ENCODE data around the gene NID1.

Gene NID1

GRCh38 chr1:235954306-235955283 is 110.3 kb downstream of the NID1 start:
- H3K4me3 ChIP-seq (ENCODE audit: low read depth, low read length): no peak overlapping the region
- TF ChIP-seq CTCF (IDR thresholded peaks at IDR 0.05; ENCODE audit: low read depth, low read length): no peak

DNA sequence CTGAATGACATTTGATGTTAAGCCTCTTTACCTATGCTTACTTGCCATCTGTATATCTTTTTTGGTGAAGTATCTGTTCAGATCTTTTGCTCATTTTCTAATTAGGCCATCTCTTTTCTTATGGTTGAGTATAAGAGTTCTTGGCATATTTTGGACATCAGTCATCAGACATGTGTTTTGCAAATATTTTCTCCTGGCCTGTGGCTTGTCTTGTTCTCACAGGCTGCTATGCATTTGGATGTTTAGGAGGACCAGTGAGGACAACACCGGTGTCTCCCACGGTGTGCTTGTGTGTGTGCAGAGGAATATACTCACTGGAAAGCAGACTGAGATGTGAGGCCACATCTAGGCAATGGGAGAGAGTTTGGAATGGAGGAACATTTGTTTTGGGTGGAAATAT is 111.1 kb downstream of the NID1 start:
- TF ChIP-seq CTCF (IDR thresholded peaks at IDR 0.05; ENCODE audit: low read depth, low read length): no peak
- no peak overlapping the region for H3K4me3 ChIP-seq (ENCODE audit: low read depth, low read length)

- TF ChIP-seq CTCF (IDR thresholded peaks at IDR 0.05; ENCODE audit: low read depth, low read length): no peak
- H3K4me3 ChIP-seq (ENCODE audit: low read depth, low read length): no peak overlapping the region
These were observed 111.8 kb downstream of the NID1 start for GRCh38 chr1:235952950-235953615.

DNA sequence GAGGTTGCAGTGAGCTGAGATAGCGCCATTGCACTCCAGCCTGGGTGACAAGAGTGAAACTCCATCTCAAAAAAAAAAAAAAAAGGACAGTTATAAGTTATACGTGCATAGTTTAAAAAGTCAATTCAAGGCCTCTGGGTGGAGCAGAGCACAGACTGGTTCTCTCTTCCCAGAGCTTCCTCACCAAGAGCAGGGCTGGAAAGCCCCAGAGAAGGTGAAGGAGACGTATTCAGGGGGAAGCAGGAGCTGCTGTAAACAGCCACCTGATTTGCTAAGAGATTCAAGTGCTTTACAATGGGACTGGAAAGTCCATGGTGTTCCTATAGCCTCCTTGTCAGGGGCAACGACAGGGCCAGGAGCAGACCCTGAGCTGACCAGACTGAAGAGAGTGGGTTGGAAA is 113.2 kb downstream of the NID1 start:
- H3K4me3 ChIP-seq (ENCODE audit: low read depth, low read length): no peak overlapping the region
- no peak for TF ChIP-seq CTCF (IDR thresholded peaks at IDR 0.05; ENCODE audit: low read depth, low read length)

DNA sequence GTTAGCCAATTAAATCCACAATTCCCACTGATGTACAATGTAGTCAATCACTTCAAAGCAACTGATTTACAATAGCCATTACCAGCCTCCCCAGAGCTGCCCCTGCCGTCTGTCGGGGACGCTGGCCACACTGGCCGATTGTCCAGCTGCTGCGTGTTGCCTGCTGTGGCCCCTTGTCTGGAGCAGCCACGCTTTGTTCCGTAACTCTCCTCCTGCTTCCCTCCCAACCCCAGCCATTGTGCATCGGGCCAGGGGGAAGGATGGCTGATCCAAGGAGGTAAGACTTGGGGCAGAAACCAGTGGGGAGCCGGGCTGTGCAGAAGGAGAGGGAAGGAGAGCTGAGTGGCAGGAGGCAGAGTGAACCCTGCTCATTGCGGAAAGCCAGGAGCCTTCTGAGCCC is 114.6 kb downstream of the NID1 start:
- no peak overlapping the region for H3K4me3 ChIP-seq (ENCODE audit: low read depth, low read length)
- TF ChIP-seq CTCF (IDR thresholded peaks at IDR 0.05; ENCODE audit: low read depth, low read length): no peak

GRCh38 chr1:235948774-235949427 is 116.0 kb downstream of the NID1 start:
- no peak overlapping the region for H3K4me3 ChIP-seq (ENCODE audit: low read depth, low read length)
- no peak for TF ChIP-seq CTCF (IDR thresholded peaks at IDR 0.05; ENCODE audit: low read depth, low read length)

All from WI38 (cell line).